Measurements from ENCODE around the gene TASP1. TPM values are rescaled to one million over a fixed set of nuclear protein-coding genes. Genes with fewer than 3 reads are reported as not detected.
A peak's percentile ranks its signal among the peaks of the same experiment; 100 is the strongest.
"Not testable (repeated sequence)": the region's sequence is repeated elsewhere in the genome, so short reads cannot be mapped to it uniquely, and the experiment has no call there.

TASP1 gene
- total RNA-seq, 1 donor: 9.4 TPM

- no peaks in the 10 kb centered on the region for H3K4me1 ChIP-seq (ENCODE audit: insufficient read depth, low read length)
- H3K4me2 ChIP-seq (ENCODE audit: insufficient read depth, low read length): no peak overlapping the region
- no peak overlapping the region for H2AFZ ChIP-seq (ENCODE audit: low read length)
- TF ChIP-seq CTCF (IDR thresholded peaks at IDR 0.05; ENCODE audit: extremely low read depth, low read depth, low read length): peak; percentile 20
- H3K36me3 ChIP-seq (ENCODE audit: insufficient read depth, low read length): no peaks in the 10 kb centered on the region
- H3K27ac ChIP-seq (ENCODE audit: low read depth, low read length): no peak overlapping the region
- peaks cover 6% of the 10 kb centered on the region for H3K27me3 ChIP-seq (ENCODE audit: insufficient read depth, low read length)
- H3K9me3 ChIP-seq (ENCODE audit: low read depth, low read length): no peaks in the 10 kb centered on the region
- no peak for DNase-seq (ENCODE audit: insufficient read length, low spot score, missing footprints)
- H3K4me3 ChIP-seq (ENCODE audit: insufficient read depth, low read length): no peak overlapping the region
- no peaks in the 10 kb centered on the region for H3K79me2 ChIP-seq (ENCODE audit: insufficient read depth, low read length)
- H4K20me1 ChIP-seq (ENCODE audit: insufficient read depth, low read length): no peaks in the 10 kb centered on the region
These were observed 5.3 kb upstream of the TASP1 start for GRCh38 chr20:13644010-13644409.

GRCh38 chr20:13639150-13639497 is 392 bp upstream of the TASP1 start:
- Histone ChIP-seq H2AFZ (ENCODE audit: low read length) (peak overlapping the region; percentile 97), H3K4me2 (ENCODE audit: insufficient read depth, low read length) (peak overlapping the region; percentile 95), H3K27me3 (ENCODE audit: insufficient read depth, low read length) (peaks cover 6% of the 10 kb centered on the region), H3K27ac (ENCODE audit: low read depth, low read length) (peak overlapping the region; percentile 89), H3K79me2 (ENCODE audit: insufficient read depth, low read length) (peaks cover 34% of the 10 kb centered on the region), H3K9me3 (ENCODE audit: low read depth, low read length) (no peaks in the 10 kb centered on the region), H4K20me1 (ENCODE audit: insufficient read depth, low read length) (no peaks in the 10 kb centered on the region), H3K4me3 (ENCODE audit: insufficient read depth, low read length) (peak overlapping the region; percentile 84), H3K36me3 (ENCODE audit: insufficient read depth, low read length) (no peaks in the 10 kb centered on the region), H3K4me1 (ENCODE audit: insufficient read depth, low read length) (peaks cover 6% of the 10 kb centered on the region)
- DNase-seq (ENCODE audit: insufficient read length, low spot score, missing footprints): peak; percentile 62
- TF ChIP-seq CTCF (IDR thresholded peaks at IDR 0.05; ENCODE audit: extremely low read depth, low read depth, low read length): no peak

- no peak for TF ChIP-seq CTCF (IDR thresholded peaks at IDR 0.05; ENCODE audit: extremely low read depth, low read depth, low read length)
- Histone ChIP-seq H3K4me3 (ENCODE audit: insufficient read depth, low read length) (peak overlapping the region; percentile 84), H3K27ac (ENCODE audit: low read depth, low read length) (peak overlapping the region; percentile 89), H3K36me3 (ENCODE audit: insufficient read depth, low read length) (no peaks in the 10 kb centered on the region), H4K20me1 (ENCODE audit: insufficient read depth, low read length) (no peaks in the 10 kb centered on the region), H3K4me2 (ENCODE audit: insufficient read depth, low read length) (peak overlapping the region; percentile 95), H3K27me3 (ENCODE audit: insufficient read depth, low read length) (peaks cover 6% of the 10 kb centered on the region), H3K4me1 (ENCODE audit: insufficient read depth, low read length) (peaks cover 6% of the 10 kb centered on the region), H3K79me2 (ENCODE audit: insufficient read depth, low read length) (peaks cover 42% of the 10 kb centered on the region), H3K9me3 (ENCODE audit: low read depth, low read length) (no peaks in the 10 kb centered on the region), H2AFZ (ENCODE audit: low read length) (peak overlapping the region; percentile 80)
- no peak for DNase-seq (ENCODE audit: insufficient read length, low spot score, missing footprints)
These were observed 603 bp downstream of the TASP1 start for GRCh38 chr20:13638162-13638495.

GRCh38 chr20:13632431-13632830 is 6.3 kb downstream of the TASP1 start:
- no peaks in the 10 kb centered on the region for H3K9me3 ChIP-seq (ENCODE audit: low read depth, low read length)
- peaks cover 4% of the 10 kb centered on the region for H3K4me1 ChIP-seq (ENCODE audit: insufficient read depth, low read length)
- H4K20me1 ChIP-seq (ENCODE audit: insufficient read depth, low read length): no peaks in the 10 kb centered on the region
- H3K27me3 ChIP-seq (ENCODE audit: insufficient read depth, low read length): no peaks in the 10 kb centered on the region
- no peak overlapping the region for H3K4me2 ChIP-seq (ENCODE audit: insufficient read depth, low read length)
- no peak for TF ChIP-seq CTCF (IDR thresholded peaks at IDR 0.05; ENCODE audit: extremely low read depth, low read depth, low read length)
- DNase-seq (ENCODE audit: insufficient read length, low spot score, missing footprints): no peak
- no peak overlapping the region for H3K27ac ChIP-seq (ENCODE audit: low read depth, low read length)
- H3K79me2 ChIP-seq (ENCODE audit: insufficient read depth, low read length): peaks cover 37% of the 10 kb centered on the region
- H3K4me3 ChIP-seq (ENCODE audit: insufficient read depth, low read length): no peak overlapping the region
- H2AFZ ChIP-seq (ENCODE audit: low read length): no peak overlapping the region
- H3K36me3 ChIP-seq (ENCODE audit: insufficient read depth, low read length): no peaks in the 10 kb centered on the region

- H3K27me3 ChIP-seq (ENCODE audit: insufficient read depth, low read length); H3K4me3 ChIP-seq (ENCODE audit: insufficient read depth, low read length); H3K4me2 ChIP-seq (ENCODE audit: insufficient read depth, low read length); H3K9me3 ChIP-seq (ENCODE audit: low read depth, low read length); H4K20me1 ChIP-seq (ENCODE audit: insufficient read depth, low read length); H3K79me2 ChIP-seq (ENCODE audit: insufficient read depth, low read length); H3K36me3 ChIP-seq (ENCODE audit: insufficient read depth, low read length); H2AFZ ChIP-seq (ENCODE audit: low read length); H3K4me1 ChIP-seq (ENCODE audit: insufficient read depth, low read length); DNase-seq (ENCODE audit: insufficient read length, low spot score, missing footprints); H3K27ac ChIP-seq (ENCODE audit: low read depth, low read length): not testable (repeated sequence)
These were observed 11.2 kb downstream of the TASP1 start for GRCh38 chr20:13627525-13627924.

Measured in osteoblast (primary cell).